ENCODE measurements around the gene ZNF691. TPM values are rescaled to one million over a fixed set of nuclear protein-coding genes. Genes with fewer than 3 reads are reported as not detected.
"Not testable (repeated sequence)": the region's sequence is repeated elsewhere in the genome, so short reads cannot be mapped to it uniquely, and the experiment has no call there.

Gene ZNF691
- total RNA-seq, 1 experiment from 2014 or later = 16.6 TPM

DNA sequence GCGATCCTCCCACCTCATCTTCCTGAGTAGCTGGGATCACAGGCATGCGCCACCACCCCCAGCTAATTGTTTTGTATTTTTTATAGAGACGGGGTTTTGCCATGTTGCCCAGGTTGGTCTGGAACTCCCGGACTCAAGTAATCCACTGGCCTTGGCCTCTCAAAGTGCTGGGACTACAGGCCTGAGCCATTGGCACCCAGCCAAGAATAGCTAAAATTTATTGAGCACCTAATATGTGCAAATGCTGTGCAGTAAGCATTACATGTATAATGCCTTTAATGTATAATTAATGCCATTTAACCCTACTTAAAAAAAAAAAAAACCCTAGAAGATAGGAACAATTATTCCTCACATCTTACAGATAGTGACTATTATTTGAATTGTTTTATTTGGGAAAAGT lies 42.9 kb downstream of the ZNF691 start:
- no peak for TF ChIP-seq CBFB (CRISPR knock-in tag; IDR thresholded peaks at IDR 0.05; ENCODE audit: low read depth)
- TF ChIP-seq ZBTB21 (CRISPR knock-in tag; IDR thresholded peaks at IDR 0.05; ENCODE audit: borderline replicate concordance) = no peak
- TF ChIP-seq, protein P1, sequence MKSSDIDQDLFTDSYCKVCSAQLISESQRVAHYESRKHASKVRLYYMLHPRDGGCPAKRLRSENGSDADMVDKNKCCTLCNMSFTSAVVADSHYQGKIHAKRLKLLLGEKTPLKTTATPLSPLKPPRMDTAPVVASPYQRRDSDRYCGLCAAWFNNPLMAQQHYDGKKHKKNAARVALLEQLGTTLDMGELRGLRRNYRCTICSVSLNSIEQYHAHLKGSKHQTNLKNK (CRISPR knock-in tag; IDR thresholded peaks at IDR 0.05) = no peak
- TF ChIP-seq SMAD3 (CRISPR knock-in tag; IDR thresholded peaks at IDR 0.05; ENCODE audit: borderline replicate concordance) = no peak
- TF ChIP-seq CREB1 (CRISPR knock-in tag; IDR thresholded peaks at IDR 0.05) = no peak
- TF ChIP-seq GTF2I (CRISPR knock-in tag; conservative IDR thresholded peaks at IDR 0.05) = no peak
- TF ChIP-seq, protein P2, sequence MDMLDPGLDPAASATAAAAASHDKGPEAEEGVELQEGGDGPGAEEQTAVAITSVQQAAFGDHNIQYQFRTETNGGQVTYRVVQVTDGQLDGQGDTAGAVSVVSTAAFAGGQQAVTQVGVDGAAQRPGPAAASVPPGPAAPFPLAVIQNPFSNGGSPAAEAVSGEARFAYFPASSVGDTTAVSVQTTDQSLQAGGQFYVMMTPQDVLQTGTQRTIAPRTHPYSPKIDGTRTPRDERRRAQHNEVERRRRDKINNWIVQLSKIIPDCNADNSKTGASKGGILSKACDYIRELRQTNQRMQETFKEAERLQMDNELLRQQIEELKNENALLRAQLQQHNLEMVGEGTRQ (CRISPR knock-in tag; IDR thresholded peaks at IDR 0.05) = no peak
- no peak for TF ChIP-seq TCF7 (CRISPR knock-in tag; IDR thresholded peaks at IDR 0.05; ENCODE audit: low read depth)
- TF ChIP-seq, protein P3, sequence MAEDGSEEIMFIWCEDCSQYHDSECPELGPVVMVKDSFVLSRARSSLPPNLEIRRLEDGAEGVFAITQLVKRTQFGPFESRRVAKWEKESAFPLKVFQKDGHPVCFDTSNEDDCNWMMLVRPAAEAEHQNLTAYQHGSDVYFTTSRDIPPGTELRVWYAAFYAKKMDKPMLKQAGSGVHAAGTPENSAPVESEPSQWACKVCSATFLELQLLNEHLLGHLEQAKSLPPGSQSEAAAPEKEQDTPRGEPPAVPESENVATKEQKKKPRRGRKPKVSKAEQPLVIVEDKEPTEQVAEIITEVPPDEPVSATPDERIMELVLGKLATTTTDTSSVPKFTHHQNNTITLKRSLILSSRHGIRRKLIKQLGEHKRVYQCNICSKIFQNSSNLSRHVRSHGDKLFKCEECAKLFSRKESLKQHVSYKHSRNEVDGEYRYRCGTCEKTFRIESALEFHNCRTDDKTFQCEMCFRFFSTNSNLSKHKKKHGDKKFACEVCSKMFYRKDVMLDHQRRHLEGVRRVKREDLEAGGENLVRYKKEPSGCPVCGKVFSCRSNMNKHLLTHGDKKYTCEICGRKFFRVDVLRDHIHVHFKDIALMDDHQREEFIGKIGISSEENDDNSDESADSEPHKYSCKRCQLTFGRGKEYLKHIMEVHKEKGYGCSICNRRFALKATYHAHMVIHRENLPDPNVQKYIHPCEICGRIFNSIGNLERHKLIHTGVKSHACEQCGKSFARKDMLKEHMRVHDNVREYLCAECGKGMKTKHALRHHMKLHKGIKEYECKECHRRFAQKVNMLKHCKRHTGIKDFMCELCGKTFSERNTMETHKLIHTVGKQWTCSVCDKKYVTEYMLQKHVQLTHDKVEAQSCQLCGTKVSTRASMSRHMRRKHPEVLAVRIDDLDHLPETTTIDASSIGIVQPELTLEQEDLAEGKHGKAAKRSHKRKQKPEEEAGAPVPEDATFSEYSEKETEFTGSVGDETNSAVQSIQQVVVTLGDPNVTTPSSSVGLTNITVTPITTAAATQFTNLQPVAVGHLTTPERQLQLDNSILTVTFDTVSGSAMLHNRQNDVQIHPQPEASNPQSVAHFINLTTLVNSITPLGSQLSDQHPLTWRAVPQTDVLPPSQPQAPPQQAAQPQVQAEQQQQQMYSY (CRISPR knock-in tag; IDR thresholded peaks at IDR 0.05) = no peak
- DNase-seq (ENCODE audit: low spot score) = no peak
- Mint-ChIP-seq H3K27me3 (ENCODE audit: low read depth) (peaks cover 7% of the 10 kb centered on the region; the same call in 1 of the 2 replicates), H3K27ac (no peak overlapping the region), H3K9me3 (peaks cover under 1% of the 10 kb centered on the region), H3K4me3 (no peak overlapping the region), H3K36me3 (no peaks in the 10 kb centered on the region), H3K4me1 (no peaks in the 10 kb centered on the region)
- no peak for ATAC-seq
- ChIA-PET CTCF (no interaction called here), POLR2A (no interaction called here)

DNA sequence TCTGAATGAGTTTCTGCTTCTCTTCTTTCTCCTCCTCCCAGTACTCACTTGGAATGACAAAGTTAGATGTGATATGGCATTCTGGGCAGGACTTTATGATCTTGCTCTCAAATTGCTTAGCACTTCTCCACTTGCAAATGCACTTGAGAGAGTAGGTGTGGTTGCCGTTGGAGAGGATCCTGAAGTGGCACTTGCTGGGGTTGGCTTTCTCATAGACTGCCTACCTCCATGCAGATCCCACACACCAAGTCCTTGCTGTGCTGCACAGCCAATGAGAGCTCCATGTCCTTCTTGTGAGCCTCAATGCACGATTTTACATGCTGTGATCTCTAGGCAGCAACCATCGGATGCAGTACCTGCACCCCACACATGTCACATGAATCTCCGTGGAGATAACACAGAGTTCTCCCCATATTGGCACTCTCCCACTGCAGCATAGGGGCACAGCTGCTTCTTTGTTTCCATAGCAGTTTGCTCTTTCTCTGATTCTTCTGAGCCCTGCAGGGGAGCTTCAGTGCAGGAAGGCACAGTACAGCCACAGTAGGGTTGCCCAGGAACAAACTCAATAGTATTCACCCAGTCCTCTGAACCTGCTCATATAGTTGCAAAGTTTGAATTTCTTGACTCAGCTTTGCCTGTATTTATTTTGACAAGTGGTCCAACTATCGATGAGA lies 45.2 kb downstream of the ZNF691 start:
- DNase-seq (ENCODE audit: low spot score) (no peak), ATAC-seq (no peak)
- POLR2A ChIA-PET = no interaction called here
- Mint-ChIP-seq H3K36me3 (no peaks in the 10 kb centered on the region), H3K9me3 (peaks cover 13% of the 10 kb centered on the region), H3K4me1 (no peaks in the 10 kb centered on the region), H3K27ac (no peak overlapping the region), H3K27me3 (ENCODE audit: low read depth) (peaks cover 7% of the 10 kb centered on the region; the same call in 1 of the 2 replicates), H3K4me3 (no peak overlapping the region)
- TF ChIP-seq, protein P4, sequence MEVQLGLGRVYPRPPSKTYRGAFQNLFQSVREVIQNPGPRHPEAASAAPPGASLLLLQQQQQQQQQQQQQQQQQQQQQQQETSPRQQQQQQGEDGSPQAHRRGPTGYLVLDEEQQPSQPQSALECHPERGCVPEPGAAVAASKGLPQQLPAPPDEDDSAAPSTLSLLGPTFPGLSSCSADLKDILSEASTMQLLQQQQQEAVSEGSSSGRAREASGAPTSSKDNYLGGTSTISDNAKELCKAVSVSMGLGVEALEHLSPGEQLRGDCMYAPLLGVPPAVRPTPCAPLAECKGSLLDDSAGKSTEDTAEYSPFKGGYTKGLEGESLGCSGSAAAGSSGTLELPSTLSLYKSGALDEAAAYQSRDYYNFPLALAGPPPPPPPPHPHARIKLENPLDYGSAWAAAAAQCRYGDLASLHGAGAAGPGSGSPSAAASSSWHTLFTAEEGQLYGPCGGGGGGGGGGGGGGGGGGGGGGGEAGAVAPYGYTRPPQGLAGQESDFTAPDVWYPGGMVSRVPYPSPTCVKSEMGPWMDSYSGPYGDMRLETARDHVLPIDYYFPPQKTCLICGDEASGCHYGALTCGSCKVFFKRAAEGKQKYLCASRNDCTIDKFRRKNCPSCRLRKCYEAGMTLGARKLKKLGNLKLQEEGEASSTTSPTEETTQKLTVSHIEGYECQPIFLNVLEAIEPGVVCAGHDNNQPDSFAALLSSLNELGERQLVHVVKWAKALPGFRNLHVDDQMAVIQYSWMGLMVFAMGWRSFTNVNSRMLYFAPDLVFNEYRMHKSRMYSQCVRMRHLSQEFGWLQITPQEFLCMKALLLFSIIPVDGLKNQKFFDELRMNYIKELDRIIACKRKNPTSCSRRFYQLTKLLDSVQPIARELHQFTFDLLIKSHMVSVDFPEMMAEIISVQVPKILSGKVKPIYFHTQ (CRISPR knock-in tag; IDR thresholded peaks at IDR 0.05) = no peak
- CTCF ChIA-PET = interaction anchor here (0.5 to 2.7 kb wide), 2 partner anchors 22 to 221 kb away, joined by 3 to 7 read pairs; no protein-coding TSS in a partner anchor

DNA sequence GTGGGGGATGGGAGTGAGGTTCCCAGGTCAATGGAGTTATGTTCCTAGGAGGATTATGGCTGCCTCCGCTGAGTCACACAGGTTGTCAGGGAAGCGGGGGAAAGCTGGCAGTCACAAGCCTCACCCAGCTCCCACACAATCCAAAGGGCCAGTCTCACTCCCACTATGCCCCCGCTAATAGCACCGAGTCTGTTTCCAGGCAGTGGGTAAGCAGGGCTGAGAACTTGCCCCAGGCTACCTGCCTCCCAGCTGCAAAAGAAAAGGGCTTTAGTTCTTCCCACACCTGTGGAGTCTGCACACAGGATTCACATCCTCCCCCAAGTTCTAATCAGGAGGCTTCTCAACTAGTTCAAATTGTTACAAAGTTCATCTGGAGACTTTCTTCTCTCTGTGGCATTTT lies 53.5 kb downstream of the ZNF691 start:
- H3K27ac Mint-ChIP-seq; H3K4me1 Mint-ChIP-seq; POLR2A ChIA-PET; H3K36me3 Mint-ChIP-seq; DNase-seq (ENCODE audit: low spot score); H3K4me3 Mint-ChIP-seq; ATAC-seq: not testable (repeated sequence)
- CTCF ChIA-PET = interaction anchor here (0.8 to 2.3 kb wide), 3 partner anchors 13 to 174 kb away, joined by 3 to 8 read pairs (median 5); no protein-coding TSS in a partner anchor
- peaks cover 20% of the 10 kb centered on the region for H3K27me3 Mint-ChIP-seq (ENCODE audit: low read depth)
- peaks cover 26% of the 10 kb centered on the region for H3K9me3 Mint-ChIP-seq

Other genes with a start within 250 kb of the ZNF691 start
- 68.5 to 73.1 TPM (median 69.3 TPM) in 3 replicates for gene PPIH, start 188.2 kb upstream of the ZNF691 start, total RNA-seq (2021)
- 1,098 to 1,172 TPM (median 1,151 TPM) in 3 replicates for gene YBX1, start 164.2 kb upstream of the ZNF691 start, total RNA-seq (2021)
- gene CLDN19, start 106.4 kb upstream of the ZNF691 start, total RNA-seq (2021) = 8.1 to 15.9 TPM (median 14.7 TPM) in 3 replicates
- 78.1 to 95.1 TPM (median 80.3 TPM) in 3 replicates for gene P3H1, start 79.6 kb upstream of the ZNF691 start, total RNA-seq (2021)
- gene C1orf50, start 79.4 kb upstream of the ZNF691 start, total RNA-seq (2021) = 5.1 to 6.3 TPM (median 5.3 TPM) in 3 replicates
- gene TMEM269, start 61.6 kb upstream of the ZNF691 start, total RNA-seq (2021) = 0.57 to 0.85 TPM (median 0.73 TPM) in 3 replicates
- 2.6 to 4.2 TPM (median 3.1 TPM) in 3 replicates for gene ERMAP, start 29.5 kb upstream of the ZNF691 start, total RNA-seq (2021)
- gene SVBP, start 29.2 kb upstream of the ZNF691 start, total RNA-seq (2021) = 28.7 to 31.3 TPM (median 30.7 TPM) in 3 replicates
- 215 to 415 TPM (median 396 TPM) in 3 replicates for gene SLC2A1, start 112.3 kb downstream of the ZNF691 start, total RNA-seq (2021)